B cell (primary cell): ENCODE data around the gene ANTXR1. TPM values are rescaled to one million over a fixed set of nuclear protein-coding genes. Genes with fewer than 3 reads are reported as not detected.

Experiments
- ATAC-seq: fragments of 200-7000 bp; cut with Tn5 transposase; one replicate; pipeline ENCODE4 v1.10.0; 2021; ENCODE audit warnings: low read depth, mild to moderate bottlenecking, moderate number of reproducible peaks, moderate library complexity
- CTCF ChIA-PET: fragments of 350-600 bp; sonication (Branson Sonifier 250); formaldehyde crosslinking; loops from one replicate; lab custom pipeline; 2021; ENCODE audit warnings: antibody characterized with exemption, inconsistent platforms; lab: Charles Lee
- POLR2A ChIA-PET: fragments of 350-600 bp; sonication (Branson Sonifier 250); formaldehyde crosslinking; loops from one replicate; lab custom pipeline; 2021; ENCODE audit warnings: antibody characterized with exemption; lab: Charles Lee
- DNase-seq: peaks from one replicate; pipeline ENCODE4 v3.0.0; 2013
- H2AFZ ChIP-seq: 2 replicates; pipeline ENCODE4 v1.6.1; 2012; ENCODE audit warnings: mild to moderate bottlenecking, low read depth, low read length; ENCODE audit not compliant: insufficient read depth, poor library complexity, severe bottlenecking
- H3K27ac ChIP-seq, 2 donors: 1 replicate in 1 of 2; 2 replicates in 1 of 2; pipeline ENCODE4 v1.5.1; 2012 to 2013; ENCODE audit warnings: low read length in 2 of 2, mild to moderate bottlenecking in 2 of 2, moderate library complexity in 1 of 2
- H3K27me3 ChIP-seq, 4 experiments: fragments of 200-600 bp in 1 of 4; sonication (generic) in 1 of 4; replicated peaks in 1 of 4; 1 replicate in 2 of 4; 2 replicates in 2 of 4; pipeline versions ENCODE4 v1.6.1 to v1.7.0; 2013 to 2016; ENCODE audit warnings: low read length in 3 of 4, mild to moderate bottlenecking in 2 of 4, mixed read lengths in 1 of 4, moderate library complexity in 1 of 4; ENCODE audit not compliant: insufficient read depth in 4 of 4, control insufficient read depth in 3 of 4; ENCODE audit errors: control extremely low read depth in 1 of 4
- H3K36me3 ChIP-seq, 2 experiments: replicated peaks in 1 of 2; 1 replicate in 1 of 2; 2 replicates in 1 of 2; pipeline versions ENCODE4 v1.6.1 to v1.7.1; 2013; ENCODE audit warnings: low read length in 1 of 2; ENCODE audit not compliant: insufficient read depth in 2 of 2, control insufficient read depth in 1 of 2; ENCODE audit errors: control extremely low read depth in 1 of 2, extremely low read depth in 1 of 2
- H3K4me1 ChIP-seq, 2 donors: fragments of 200-600 bp in 1 of 2; sonication (generic) in 1 of 2; 1 replicate in 1 of 2; 2 replicates in 1 of 2; pipeline versions ENCODE4 v1.5.1 to v1.6.1; 2013 to 2017; ENCODE audit warnings: low read length in 2 of 2; ENCODE audit not compliant: control insufficient read depth in 2 of 2, insufficient read depth in 2 of 2
- H3K4me2 ChIP-seq: replicated peaks from 2 replicates; pipeline ENCODE3; 2012; ENCODE audit warnings: mild to moderate bottlenecking, low read depth, low read length; ENCODE audit not compliant: poor library complexity, severe bottlenecking
- H3K4me3 ChIP-seq, 5 experiments: fragments of 200-600 bp in 1 of 5; sonication (generic) in 1 of 5; 1 replicate in 3 of 5; 2 replicates in 2 of 5; pipeline versions ENCODE4 v1.5.1 to v1.7.0; 2011 to 2016; ENCODE audit warnings: low read length in 4 of 5, mild to moderate bottlenecking in 4 of 5, low read depth in 2 of 5, control low read depth in 1 of 5, moderate library complexity in 1 of 5; ENCODE audit not compliant: insufficient read depth in 1 of 5; ENCODE audit errors: control extremely low read depth in 1 of 5, extremely low read depth in 1 of 5
- H3K79me2 ChIP-seq: fragments of 200-600 bp; sonication (generic); one replicate; pipeline ENCODE4 v1.6.0; 2016; ENCODE audit warnings: low read length; ENCODE audit not compliant: control insufficient read depth, insufficient read depth
- H3K9ac ChIP-seq: fragments of 200-600 bp; sonication (generic); 2 replicates; pipeline ENCODE4 v1.6.1; 2017; ENCODE audit warnings: mild to moderate bottlenecking, low read length, moderate library complexity
- H3K9me3 ChIP-seq, 3 donors: one replicate each; pipeline versions ENCODE4 v1.6.1 to v1.7.1; 2013; ENCODE audit warnings: low read length in 2 of 3; ENCODE audit not compliant: control insufficient read depth in 2 of 3, insufficient read depth in 1 of 3; ENCODE audit errors: control extremely low read depth in 1 of 3
- H4K20me1 ChIP-seq: 2 replicates; pipeline ENCODE4 v1.6.0; 2012; ENCODE audit warnings: mild to moderate bottlenecking, low read length; ENCODE audit not compliant: insufficient read depth, control insufficient read depth, poor library complexity, severe bottlenecking
- H3K27ac Mint-ChIP-seq: one replicate; pipeline ENCODE4 v1.8.0; 2021; ENCODE audit warnings: mixed read lengths
- H3K27me3 Mint-ChIP-seq: one replicate; pipeline ENCODE4 v1.8.0; 2021; ENCODE audit warnings: mixed read lengths
- H3K4me1 Mint-ChIP-seq: one replicate; pipeline ENCODE4 v1.8.0; 2021; ENCODE audit warnings: mixed read lengths
- H3K4me3 Mint-ChIP-seq: one replicate; pipeline ENCODE4 v1.8.0; 2021; ENCODE audit warnings: mixed read lengths
- H3K9me3 Mint-ChIP-seq: one replicate; pipeline ENCODE4 v1.8.0; 2022; ENCODE audit warnings: mixed read lengths; ENCODE audit not compliant: insufficient read depth
- EZH2 ChIP-seq: IDR thresholded peaks from 2 replicates; pipeline ENCODE4 v1.6.1; 2012; ENCODE audit warnings: borderline replicate concordance, low read depth, mild to moderate bottlenecking, moderate library complexity, low read length; ENCODE audit not compliant: insufficient read depth, poor library complexity, severe bottlenecking
- WGBS: methylation state at CpG from one replicate; pipeline ENCODE4 v1.1.5; 2013; ENCODE audit warnings: missing lambda C conversion rate; ENCODE audit not compliant: insufficient coverage; 5-methylcytosine and 5-hydroxymethylcytosine counted together
- intact Hi-C: fragments of 100-400 bp; cut with micrococcal nuclease; formaldehyde crosslinking; loops from one replicate; pipeline ENCODE4 v1.10.0; 2022
- polyA plus RNA-seq: library from polyadenylated mRNA; depleted of rRNA; stranded (reverse); fragments of >200 nt; gene quantifications from 2 replicates; pipeline ENCODE4 v1.2.3, GENCODE V29; 2012
- total RNA-seq, 2 donors: library from RNA; stranded (reverse); fragments of 120-200 nt in 1 of 2; gene quantifications; 1 replicate in 1 of 2; 2 replicates in 1 of 2; pipeline versions ENCODE4 v1.2.3 to v1.2.4, GENCODE V29; 2013 to 2022
- TF ChIP-seq, protein P1 (sequence below): fragments of 200-600 bp; IDR thresholded peaks from one replicate; pipeline ENCODE4 v1.8.0; 2022; ENCODE audit warnings: antibody characterized with exemption, mild to moderate bottlenecking

The ANTXR1 gene
- total and polyA plus RNA-seq, 2 donors (not counting 1 experiment from before 2014, with no cell fraction given), result not detected

- Histone ChIP-seq H3K4me2 (no peak overlapping the region), H3K9me3 (peaks cover 0 to 3% (median 0%) of the 10 kb centered on the region in 3 donors), H3K27ac (no peak overlapping the region), H3K4me3 (no peak overlapping the region), H2AFZ (no peak overlapping the region), H3K36me3 (no peaks in the 10 kb centered on the region), H4K20me1 (no peaks in the 10 kb centered on the region), H3K79me2 (no peaks in the 10 kb centered on the region), H3K4me1 (no peaks in the 10 kb centered on the region), H3K9ac (no peak overlapping the region), H3K27me3 (peaks cover 0 to 7% (median 2%) of the 10 kb centered on the region in 4 experiments)
- POLR2A ChIA-PET, result no interaction called here
- intact Hi-C loops, result no loop called here
- no peak overlapping the region for H3K27ac Mint-ChIP-seq
- CTCF ChIA-PET, result no interaction called here
- H3K9me3 Mint-ChIP-seq, result no peaks in the 10 kb centered on the region
- TF ChIP-seq, protein P1, sequence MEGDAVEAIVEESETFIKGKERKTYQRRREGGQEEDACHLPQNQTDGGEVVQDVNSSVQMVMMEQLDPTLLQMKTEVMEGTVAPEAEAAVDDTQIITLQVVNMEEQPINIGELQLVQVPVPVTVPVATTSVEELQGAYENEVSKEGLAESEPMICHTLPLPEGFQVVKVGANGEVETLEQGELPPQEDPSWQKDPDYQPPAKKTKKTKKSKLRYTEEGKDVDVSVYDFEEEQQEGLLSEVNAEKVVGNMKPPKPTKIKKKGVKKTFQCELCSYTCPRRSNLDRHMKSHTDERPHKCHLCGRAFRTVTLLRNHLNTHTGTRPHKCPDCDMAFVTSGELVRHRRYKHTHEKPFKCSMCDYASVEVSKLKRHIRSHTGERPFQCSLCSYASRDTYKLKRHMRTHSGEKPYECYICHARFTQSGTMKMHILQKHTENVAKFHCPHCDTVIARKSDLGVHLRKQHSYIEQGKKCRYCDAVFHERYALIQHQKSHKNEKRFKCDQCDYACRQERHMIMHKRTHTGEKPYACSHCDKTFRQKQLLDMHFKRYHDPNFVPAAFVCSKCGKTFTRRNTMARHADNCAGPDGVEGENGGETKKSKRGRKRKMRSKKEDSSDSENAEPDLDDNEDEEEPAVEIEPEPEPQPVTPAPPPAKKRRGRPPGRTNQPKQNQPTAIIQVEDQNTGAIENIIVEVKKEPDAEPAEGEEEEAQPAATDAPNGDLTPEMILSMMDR, result no peak
- TF ChIP-seq EZH2, result no peak
- no peak for DNase-seq
- no peak for ATAC-seq
- H3K4me1 Mint-ChIP-seq, result no peaks in the 10 kb centered on the region
- no CpG with 5 or more reads among the region's 2 CpGs for WGBS
- peaks cover 24% of the 10 kb centered on the region for H3K27me3 Mint-ChIP-seq
- no peak overlapping the region for H3K4me3 Mint-ChIP-seq
Observed at GRCh38 chr2:69251943-69252342, 239.0 kb downstream of the ANTXR1 start.

GRCh38 chr2:69253112-69253511, 240.1 kb downstream of the ANTXR1 start:
- Histone ChIP-seq H3K9ac (no peak overlapping the region), H3K4me2 (no peak overlapping the region), H4K20me1 (no peaks in the 10 kb centered on the region), H3K36me3 (no peaks in the 10 kb centered on the region), H3K4me3 (no peak overlapping the region), H3K4me1 (no peaks in the 10 kb centered on the region), H2AFZ (no peak overlapping the region), H3K9me3 (peaks cover 0 to 1% (median 0%) of the 10 kb centered on the region in 3 donors), H3K27me3 (peaks cover 0 to 7% (median 0%) of the 10 kb centered on the region in 4 experiments), H3K27ac (no peak overlapping the region), H3K79me2 (no peaks in the 10 kb centered on the region)
- TF ChIP-seq, protein P1, result no peak
- no peak for TF ChIP-seq EZH2
- H3K4me3 Mint-ChIP-seq, result no peak overlapping the region
- intact Hi-C loops, result no loop called here
- ChIA-PET POLR2A (no interaction called here), CTCF (no interaction called here)
- ATAC-seq (no peak), DNase-seq (no peak)
- peaks cover 5% of the 10 kb centered on the region for H3K9me3 Mint-ChIP-seq
- H3K27me3 Mint-ChIP-seq, result peaks cover 25% of the 10 kb centered on the region
- no peak overlapping the region for H3K27ac Mint-ChIP-seq
- WGBS, result no CpG with 5 or more reads among the region's 2 CpGs
- H3K4me1 Mint-ChIP-seq, result no peaks in the 10 kb centered on the region
